GM12872 (cell line): ENCODE data around the gene TMEM52B.

Experiments used
- CTCF ChIP-seq: IDR thresholded peaks from 3 replicates; pipeline ENCODE4 v1.5.1; 2011; ENCODE audit warnings: low read depth, mild to moderate bottlenecking, low read length, moderate library complexity; ENCODE audit not compliant: insufficient read depth

The TMEM52B gene

GRCh38 chr12:10171973-10172728 lies 6.7 kb upstream of the TMEM52B start, which contains the start of gene OLR1:
TSS of gene OLR1 (minus strand) at chr12:10172132. CDS start at chr12:10172077, 55 bp downstream.
- no peak for TF ChIP-seq CTCF

GRCh38 chr12:10174986-10175614 lies 3.7 kb upstream of the TMEM52B start:
- no peak for TF ChIP-seq CTCF

- 0 out of 3 replicates have a peak, but pooled peaks have one; percentile 5 for TF ChIP-seq CTCF
Measured at GRCh38 chr12:10175846-10176636, 2.8 kb upstream of the TMEM52B start.

DNA sequence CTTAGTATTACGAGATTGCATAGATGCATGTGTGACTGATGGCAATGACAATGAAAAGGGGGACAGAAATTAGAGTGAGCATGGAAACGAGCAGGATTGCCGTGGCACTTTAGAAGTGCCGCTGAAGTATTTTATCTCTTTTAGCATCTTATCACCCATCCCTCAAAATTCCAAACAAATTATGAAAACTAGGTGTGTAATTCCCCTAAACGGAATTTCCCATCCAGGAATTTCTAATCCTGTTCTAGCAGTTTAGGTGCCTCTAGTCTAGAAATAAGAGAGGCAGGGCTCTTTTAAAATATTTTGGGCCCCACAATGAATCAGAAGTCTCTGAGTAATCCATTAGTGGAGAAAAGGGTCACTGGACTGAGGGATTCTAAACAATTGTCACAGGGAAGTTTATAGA lies 947 bp downstream of the TMEM52B start:
- no peak for TF ChIP-seq CTCF

DNA sequence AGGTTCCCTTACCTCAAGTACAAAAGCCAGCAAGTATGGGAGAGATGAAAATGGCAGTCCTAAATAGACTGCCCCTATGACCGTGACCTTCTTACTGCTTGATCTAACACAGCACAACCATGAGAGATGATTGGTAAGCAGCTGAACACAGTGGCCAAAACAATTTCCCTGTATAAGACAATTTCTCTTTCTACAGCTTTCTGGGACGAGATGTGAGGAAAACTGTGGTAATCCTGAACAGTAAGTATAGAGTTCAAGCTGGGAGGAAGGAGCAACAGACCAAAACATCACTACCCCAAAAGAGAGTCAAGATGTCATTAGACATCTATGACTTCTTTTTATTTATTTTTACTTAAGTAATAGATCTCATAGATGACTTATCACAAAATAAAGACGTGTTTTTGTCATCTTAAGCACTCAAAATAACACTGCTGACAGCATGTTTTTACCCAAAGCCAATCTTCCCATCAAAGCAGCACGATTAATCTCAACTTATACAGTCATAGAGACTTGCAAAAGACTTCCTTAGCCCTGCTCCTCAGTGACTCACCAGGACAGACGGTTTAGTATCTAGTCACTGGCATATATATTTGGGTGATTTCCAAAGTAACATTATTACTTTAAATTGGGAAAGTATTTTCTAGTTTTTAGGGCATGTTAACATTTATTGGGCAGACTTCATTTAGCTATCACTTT lies 3.7 kb downstream of the TMEM52B start:
- TF ChIP-seq CTCF: no peak

- no peak for TF ChIP-seq CTCF
Measured at GRCh38 chr12:10184261-10184843, 5.5 kb downstream of the TMEM52B start.
